Measurements from ENCODE around the gene ABAT. TPM values are rescaled to one million over a fixed set of nuclear protein-coding genes. Genes with fewer than 3 reads are reported as not detected.

ABAT gene
- total and polyA plus RNA-seq, 2 of the 8 experiments (the other 6 are each of a cell fraction or from before 2014, with no cell fraction given): 6.4 to 8.4 TPM

DNA sequence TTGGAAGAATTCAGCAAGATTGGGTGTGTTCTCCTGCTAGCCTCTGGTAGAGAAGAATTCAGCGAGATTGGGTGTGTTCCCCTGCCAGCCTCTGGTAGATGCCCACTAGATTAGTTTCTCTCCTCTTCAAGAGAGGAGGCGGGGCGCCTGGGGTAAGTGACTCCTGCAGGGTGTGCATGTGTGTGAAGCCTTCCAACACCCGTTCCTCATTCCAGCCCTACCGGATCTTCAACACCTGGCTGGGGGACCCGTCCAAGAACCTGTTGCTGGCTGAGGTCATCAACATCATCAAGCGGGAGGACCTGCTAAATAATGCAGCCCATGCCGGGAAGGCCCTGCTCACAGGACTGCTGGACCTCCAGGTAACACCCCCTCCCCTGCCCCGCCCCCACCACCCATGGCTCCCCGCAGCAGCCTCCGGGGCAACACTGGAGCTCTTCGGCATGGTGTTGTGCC is 101.7 kb downstream of the ABAT start (continued):
- TF ChIP-seq USF2 (IDR thresholded peaks at IDR 0.05; ENCODE audit: low read length) (no peak), RNF2 (IDR thresholded peaks at IDR 0.05; ENCODE audit: borderline replicate concordance, low read depth, low read length, missing control alignments, poor library complexity, severe bottlenecking) (no peak), RAD21 (IDR thresholded peaks at IDR 0.05 in 1 of 2, conservative IDR thresholded peaks at IDR 0.05 in 1 of 2; ENCODE audit: low read depth in 2 of 2, low read length in 2 of 2) (no peak), SP1 (IDR thresholded peaks at IDR 0.05; ENCODE audit: low read depth, low read length) (no peak)
- TF ChIP-seq, protein P1, sequence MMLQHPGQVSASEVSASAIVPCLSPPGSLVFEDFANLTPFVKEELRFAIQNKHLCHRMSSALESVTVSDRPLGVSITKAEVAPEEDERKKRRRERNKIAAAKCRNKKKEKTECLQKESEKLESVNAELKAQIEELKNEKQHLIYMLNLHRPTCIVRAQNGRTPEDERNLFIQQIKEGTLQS (IDR thresholded peaks at IDR 0.05; ENCODE audit: insufficient read depth, low read depth, low read length): no peak
